H1 (cell line): ENCODE data around the gene EIF3B. TPM values are rescaled to one million over a fixed set of nuclear protein-coding genes. Genes with fewer than 3 reads are reported as not detected.

Experiments used
- BACH1 ChIP-seq: IDR thresholded peaks from 2 replicates; pipeline ENCODE4 v1.6.1; 2012; ENCODE audit warnings: low read length, improper control_type of control experiment
- CHD2 ChIP-seq: IDR thresholded peaks from 2 replicates; pipeline ENCODE4 v1.6.1; 2012; ENCODE audit warnings: low read length, improper control_type of control experiment
- CREB1 ChIP-seq: IDR thresholded peaks from 2 replicates; pipeline ENCODE4 v1.6.1; 2012; ENCODE audit warnings: inconsistent platforms
- EZH2 ChIP-seq: fragments of 200-600 bp; sonication (generic); IDR thresholded peaks from 2 replicates; pipeline ENCODE4 v1.7.1; 2012; ENCODE audit warnings: low read depth, mild to moderate bottlenecking, moderate library complexity, low read length, inconsistent platforms; ENCODE audit not compliant: severe bottlenecking
- FOSL1 ChIP-seq: IDR thresholded peaks from 2 replicates; pipeline ENCODE4 v1.6.1; 2011; ENCODE audit warnings: mild to moderate bottlenecking, low read depth, low read length, moderate library complexity; ENCODE audit not compliant: insufficient read depth
- JUND ChIP-seq: IDR thresholded peaks from 2 replicates; pipeline ENCODE4 v1.6.1; 2011; ENCODE audit warnings: mild to moderate bottlenecking, improper control_type of control experiment, low read length
- KDM1A ChIP-seq: fragments of 200-600, 300-600 bp; sonication (generic); IDR thresholded peaks from 2 replicates; pipeline ENCODE4 v1.7.1; 2016; ENCODE audit warnings: mild to moderate bottlenecking, low read length, borderline replicate concordance
- KDM5A ChIP-seq: fragments of 200-600 bp; IDR thresholded peaks from 2 replicates; pipeline ENCODE4 v1.7.1; 2012; ENCODE audit warnings: mild to moderate bottlenecking, low read length, inconsistent platforms, mixed read lengths
- PHF8 ChIP-seq: fragments of 200-600 bp; sonication (generic); conservative IDR thresholded peaks from 2 replicates; pipeline ENCODE4 v1.7.1; 2012; ENCODE audit warnings: low read depth, mild to moderate bottlenecking, inconsistent platforms, low read length, moderate library complexity
- POLR2A ChIP-seq, 2 experiments: IDR thresholded peaks; 1 replicate in 1 of 2; 2 replicates in 1 of 2; pipeline ENCODE4 v1.6.1; 2011; ENCODE audit warnings: low read depth in 2 of 2, low read length in 2 of 2, mild to moderate bottlenecking in 2 of 2; ENCODE audit errors: control extremely low read depth in 1 of 2
- POLR2AphosphoS5 ChIP-seq: IDR thresholded peaks from 2 replicates; pipeline ENCODE4 v1.6.1; 2011; ENCODE audit warnings: low read depth, low read length
- RAD21 ChIP-seq, 2 experiments: IDR thresholded peaks in 1 of 2; conservative IDR thresholded peaks in 1 of 2; 2 replicates each; pipeline ENCODE4 v1.6.1; 2011; ENCODE audit warnings: low read depth in 2 of 2, low read length in 2 of 2, improper control_type of control experiment in 1 of 2, inconsistent platforms in 1 of 2, mild to moderate bottlenecking in 1 of 2, moderate library complexity in 1 of 2
- RBBP5 ChIP-seq: IDR thresholded peaks from 2 replicates; pipeline ENCODE4 v1.7.1; 2012; ENCODE audit warnings: low read depth, mild to moderate bottlenecking, inconsistent platforms, low read length, moderate library complexity, borderline replicate concordance
- RXRA ChIP-seq: IDR thresholded peaks from 2 replicates; pipeline ENCODE4 v1.6.1; 2011; ENCODE audit warnings: low read depth, mild to moderate bottlenecking, low read length, moderate library complexity; ENCODE audit not compliant: insufficient read depth
- SP1 ChIP-seq: IDR thresholded peaks from 2 replicates; pipeline ENCODE4 v1.6.1; 2011; ENCODE audit warnings: low read depth, low read length
- SP2 ChIP-seq: IDR thresholded peaks from 2 replicates; pipeline ENCODE4 v1.6.1; 2012; ENCODE audit warnings: mild to moderate bottlenecking, low read length, inconsistent platforms
- polyA plus RNA-seq, 7 experiments: library from polyadenylated mRNA; depleted of rRNA in 3 of 7; stranded (reverse) in 5 of 7; unstranded in 2 of 7; fragments of >200 nt in 5 of 7; fragments of 200-250 nt in 2 of 7; gene quantifications; 1 replicate in 5 of 7; 2 replicates in 1 of 7; 4 replicates in 1 of 7; pipeline versions ENCODE4 v1.2.1 to v1.2.3, GENCODE V29; 2011 to 2013; ENCODE audit warnings: missing spikeins in 2 of 7, mixed read lengths in 2 of 7
- total RNA-seq: library from RNA; stranded (reverse); fragmentation: NEBNext Ultra II Directional; extraction: Animal tissue kit (Norgen Biotek cat#: 25700); gene quantifications from 2 replicates; pipeline ENCODE4 v1.2.1, GENCODE V29; 2021
- TF ChIP-seq, protein P1 (sequence below): IDR thresholded peaks from 2 replicates; pipeline ENCODE4 v1.6.1; 2012; ENCODE audit warnings: low read length, inconsistent platforms

The EIF3B gene
- total and polyA plus RNA-seq, 2 of the 8 experiments (the other 6 are each of a cell fraction or from before 2014, with no cell fraction given), result 167 to 316 TPM

DNA sequence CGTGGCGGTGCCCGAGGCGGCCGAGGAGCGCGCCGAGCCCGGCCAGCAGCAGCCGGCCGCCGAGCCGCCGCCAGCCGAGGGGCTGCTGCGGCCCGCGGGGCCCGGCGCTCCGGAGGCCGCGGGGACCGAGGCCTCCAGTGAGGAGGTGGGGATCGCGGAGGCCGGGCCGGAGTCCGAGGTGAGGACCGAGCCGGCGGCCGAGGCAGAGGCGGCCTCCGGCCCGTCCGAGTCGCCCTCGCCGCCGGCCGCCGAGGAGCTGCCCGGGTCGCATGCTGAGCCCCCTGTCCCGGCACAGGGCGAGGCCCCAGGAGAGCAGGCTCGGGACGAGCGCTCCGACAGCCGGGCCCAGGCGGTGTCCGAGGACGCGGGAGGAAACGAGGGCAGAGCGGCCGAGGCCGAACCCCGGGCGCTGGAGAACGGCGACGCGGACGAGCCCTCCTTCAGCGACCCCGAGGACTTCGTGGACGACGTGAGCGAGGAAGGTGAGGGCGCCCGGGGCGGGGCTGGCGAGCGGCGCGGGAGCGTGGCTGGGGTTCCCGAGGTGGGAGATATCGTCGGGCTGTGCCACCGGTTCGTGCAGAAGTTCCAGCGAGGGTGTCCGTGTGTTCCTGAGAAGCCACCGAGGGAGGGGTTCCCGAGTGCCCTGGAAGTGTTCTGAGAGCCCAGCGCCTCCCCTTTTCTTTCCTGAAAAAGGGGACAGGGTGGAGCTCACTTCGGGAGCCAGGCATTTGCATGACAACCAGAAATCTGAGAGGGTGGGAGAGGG lies 495 bp downstream of the EIF3B start (continued):
- TF ChIP-seq RXRA, result no peak
- TF ChIP-seq, protein P1, sequence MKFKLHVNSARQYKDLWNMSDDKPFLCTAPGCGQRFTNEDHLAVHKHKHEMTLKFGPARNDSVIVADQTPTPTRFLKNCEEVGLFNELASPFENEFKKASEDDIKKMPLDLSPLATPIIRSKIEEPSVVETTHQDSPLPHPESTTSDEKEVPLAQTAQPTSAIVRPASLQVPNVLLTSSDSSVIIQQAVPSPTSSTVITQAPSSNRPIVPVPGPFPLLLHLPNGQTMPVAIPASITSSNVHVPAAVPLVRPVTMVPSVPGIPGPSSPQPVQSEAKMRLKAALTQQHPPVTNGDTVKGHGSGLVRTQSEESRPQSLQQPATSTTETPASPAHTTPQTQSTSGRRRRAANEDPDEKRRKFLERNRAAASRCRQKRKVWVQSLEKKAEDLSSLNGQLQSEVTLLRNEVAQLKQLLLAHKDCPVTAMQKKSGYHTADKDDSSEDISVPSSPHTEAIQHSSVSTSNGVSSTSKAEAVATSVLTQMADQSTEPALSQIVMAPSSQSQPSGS, result no peak
- no peak for TF ChIP-seq KDM5A
- TF ChIP-seq SP1, result no peak
- TF ChIP-seq PHF8, result peak; percentile 32; the same call in 1 of the 2 replicates
- no peak for TF ChIP-seq CREB1
- TF ChIP-seq POLR2AphosphoS5, result peak; percentile 83; the same call in 1 of the 2 replicates
- no peak for TF ChIP-seq CHD2
- TF ChIP-seq JUND, result no peak
- no peak for TF ChIP-seq RAD21 (IDR thresholded peaks at IDR 0.05 in 1 of 2, conservative IDR thresholded peaks at IDR 0.05 in 1 of 2; ENCODE audit: low read depth in 2 of 2, low read length in 2 of 2)
- peak in 1 of 2 experiments; percentile 78; a peak in 2 of 3 replicates for TF ChIP-seq POLR2A (IDR thresholded peaks at IDR 0.05; ENCODE audit: control extremely low read depth in 1 of 2, low read depth in 2 of 2, low read length in 2 of 2)
- no peak for TF ChIP-seq EZH2
- TF ChIP-seq BACH1, result no peak
- no peak for TF ChIP-seq RBBP5
- TF ChIP-seq FOSL1, result no peak
- no peak for TF ChIP-seq SP2
- no peak for TF ChIP-seq KDM1A
- TF ChIP-seq, all 59 proteins: peak for 11
